ENCODE data around the gene PLEKHM3.
"Not testable (repeated sequence)": the region's sequence is repeated elsewhere in the genome, so short reads cannot be mapped to it uniquely, and the experiment has no call there.

The PLEKHM3 gene

GRCh38 chr2:207951734-207952470, 73.4 kb downstream of the PLEKHM3 start:
- no peak for DNase-seq (ENCODE audit: low read depth in 2 of 2, low spot score in 1 of 2)

- DNase-seq (ENCODE audit: low read depth in 2 of 2, low spot score in 1 of 2): no peak
These were observed 74.6 kb downstream of the PLEKHM3 start for GRCh38 chr2:207950761-207951114.

GRCh38 chr2:207950063-207950760, 75.1 kb downstream of the PLEKHM3 start:
- no peak for DNase-seq (ENCODE audit: low read depth in 2 of 2, low spot score in 1 of 2)

- DNase-seq (ENCODE audit: low read depth in 2 of 2, low spot score in 1 of 2): not testable (repeated sequence)
These were observed 76.1 kb downstream of the PLEKHM3 start for GRCh38 chr2:207949245-207949644.

- no peak for DNase-seq (ENCODE audit: low read depth in 2 of 2, low spot score in 1 of 2)
These were observed 80.2 kb downstream of the PLEKHM3 start for GRCh38 chr2:207944979-207945600.

GRCh38 chr2:207944334-207944733, 81.0 kb downstream of the PLEKHM3 start:
- no peak for DNase-seq (ENCODE audit: low read depth in 2 of 2, low spot score in 1 of 2)

GRCh38 chr2:207939342-207940108, 85.8 kb downstream of the PLEKHM3 start:
- DNase-seq (ENCODE audit: low read depth in 2 of 2, low spot score in 1 of 2): no peak

GRCh38 chr2:207938886-207939285, 86.4 kb downstream of the PLEKHM3 start:
- no peak for DNase-seq (ENCODE audit: low read depth in 2 of 2, low spot score in 1 of 2)

- no peak for DNase-seq (ENCODE audit: low read depth in 2 of 2, low spot score in 1 of 2)
These were observed 86.9 kb downstream of the PLEKHM3 start for GRCh38 chr2:207938415-207938814.

- DNase-seq (ENCODE audit: low read depth in 2 of 2, low spot score in 1 of 2): no peak
These were observed 87.5 kb downstream of the PLEKHM3 start for GRCh38 chr2:207937823-207938222.

- no peak for DNase-seq (ENCODE audit: low read depth in 2 of 2, low spot score in 1 of 2)
These were observed 88.1 kb downstream of the PLEKHM3 start for GRCh38 chr2:207937253-207937652.

- DNase-seq (ENCODE audit: low read depth in 2 of 2, low spot score in 1 of 2): no peak
These were observed 88.9 kb downstream of the PLEKHM3 start for GRCh38 chr2:207936380-207936779.

GRCh38 chr2:207935991-207936370, 89.3 kb downstream of the PLEKHM3 start:
- DNase-seq (ENCODE audit: low read depth in 2 of 2, low spot score in 1 of 2): no peak

- DNase-seq (ENCODE audit: low read depth in 2 of 2, low spot score in 1 of 2): no peak
These were observed 90.0 kb downstream of the PLEKHM3 start for GRCh38 chr2:207935121-207935990.

GRCh38 chr2:207934720-207935119, 90.6 kb downstream of the PLEKHM3 start:
- DNase-seq (ENCODE audit: low read depth in 2 of 2, low spot score in 1 of 2): no peak

- no peak for DNase-seq (ENCODE audit: low read depth in 2 of 2, low spot score in 1 of 2)
These were observed 91.8 kb downstream of the PLEKHM3 start for GRCh38 chr2:207933396-207934065.

- no peak for DNase-seq (ENCODE audit: low read depth in 2 of 2, low spot score in 1 of 2)
These were observed 93.2 kb downstream of the PLEKHM3 start for GRCh38 chr2:207932106-207932505.

GRCh38 chr2:207930747-207931146, 94.6 kb downstream of the PLEKHM3 start:
- DNase-seq (ENCODE audit: low read depth in 2 of 2, low spot score in 1 of 2): no peak

- DNase-seq (ENCODE audit: low read depth in 2 of 2, low spot score in 1 of 2): no peak
These were observed 95.4 kb downstream of the PLEKHM3 start for GRCh38 chr2:207929923-207930322.

GRCh38 chr2:207928079-207928478, 97.2 kb downstream of the PLEKHM3 start:
- DNase-seq (ENCODE audit: low read depth in 2 of 2, low spot score in 1 of 2): no peak

Data from stimulated activated CD8-positive, alpha-beta memory T cell treated with anti-CD3 and anti-CD28 coated beads, Interleukin-4, amount 100 ng/mL, for 1 hour (primary cell).